GM18867 (cell line): ENCODE data around the gene KAT5.
"Not testable (repeated sequence)": the region's sequence is repeated elsewhere in the genome, so short reads cannot be mapped to it uniquely, and the experiment has no call there.

ENCODE experiments used
- ATAC-seq: cut with Tn5 transposase; IDR thresholded peaks from one replicate; pipeline ENCODE4 v1.9.1; 2021; ENCODE audit warnings: mild to moderate bottlenecking, moderate library complexity; ENCODE audit not compliant: unreplicated experiment

KAT5 gene

GRCh38 chr11:65708451-65708850, 3.6 kb upstream of the KAT5 start:
- no peak for ATAC-seq

- ATAC-seq, result no peak
These were observed 2.4 kb upstream of the KAT5 start for GRCh38 chr11:65709661-65710060.

- no peak for ATAC-seq
These were observed 1.6 kb upstream of the KAT5 start for GRCh38 chr11:65710421-65710820.

- ATAC-seq, result no peak
These were observed 603 bp downstream of the KAT5 start for GRCh38 chr11:65712633-65713076.

- no peak for ATAC-seq
These were observed 1.3 kb downstream of the KAT5 start for GRCh38 chr11:65713212-65713969.

GRCh38 chr11:65714433-65714832, 2.4 kb downstream of the KAT5 start:
- ATAC-seq, result no peak

- ATAC-seq, result no peak
These were observed 4.2 kb downstream of the KAT5 start for GRCh38 chr11:65716302-65716701.

GRCh38 chr11:65716774-65717405, 4.8 kb downstream of the KAT5 start:
- no peak for ATAC-seq

GRCh38 chr11:65717906-65718305, 5.9 kb downstream of the KAT5 start:
- no peak for ATAC-seq

- ATAC-seq, result no peak
These were observed 6.5 kb downstream of the KAT5 start for GRCh38 chr11:65718531-65718930.

GRCh38 chr11:65718964-65719492, 7.0 kb downstream of the KAT5 start:
- ATAC-seq, result no peak

GRCh38 chr11:65719871-65720210, 7.8 kb downstream of the KAT5 start:
- ATAC-seq, result peak; percentile 23

GRCh38 chr11:65720211-65720934, 8.3 kb downstream of the KAT5 start, which contains the start of gene RNASEH2C:
Gene RNASEH2C (minus strand): TSS chr11:65720798. CDS start chr11:65720758, 40 bp downstream.
- peak; percentile 72 for ATAC-seq

- ATAC-seq, result no peak
These were observed 10.2 kb downstream of the KAT5 start for GRCh38 chr11:65722261-65722660.

GRCh38 chr11:65726660-65727059, 14.6 kb downstream of the KAT5 start:
- no peak for ATAC-seq

- ATAC-seq, result no peak
These were observed 15.8 kb downstream of the KAT5 start for GRCh38 chr11:65727865-65728264.

- no peak for ATAC-seq
These were observed 18.4 kb downstream of the KAT5 start for GRCh38 chr11:65730461-65730860.

- ATAC-seq, result not testable (repeated sequence)
These were observed 23.1 kb downstream of the KAT5 start for GRCh38 chr11:65735111-65735510.

- no peak for ATAC-seq
These were observed 24.8 kb downstream of the KAT5 start for GRCh38 chr11:65736810-65737209.

GRCh38 chr11:65739022-65739421, 27.0 kb downstream of the KAT5 start:
- no peak for ATAC-seq

GRCh38 chr11:65741185-65741584, 29.1 kb downstream of the KAT5 start:
- no peak for ATAC-seq

- no peak for ATAC-seq
These were observed 30.3 kb downstream of the KAT5 start for GRCh38 chr11:65742353-65742752.
